Muscle of back (tissue), 11 donors: ENCODE results near the gene MED27. TPM values are rescaled to one million over a fixed set of nuclear protein-coding genes. Genes with fewer than 3 reads are reported as not detected.

Experiments
- DNase-seq, 3 donors: peaks; one replicate each; pipeline versions ENCODE4 v3.0.0 to v3.0.0-alpha.2; 2013
- polyA plus RNA-seq, 10 donors: library from polyadenylated mRNA; unstranded; fragments of 120-200 nt; gene quantifications; one replicate each; pipeline ENCODE4 v1.2.1, GENCODE V29; 2013; ENCODE audit not compliant: insufficient read length in 10 of 10

Gene MED27
- polyA plus RNA-seq, 10 donors, result 11.1 to 15.3 (median 12.6) TPM

DNA sequence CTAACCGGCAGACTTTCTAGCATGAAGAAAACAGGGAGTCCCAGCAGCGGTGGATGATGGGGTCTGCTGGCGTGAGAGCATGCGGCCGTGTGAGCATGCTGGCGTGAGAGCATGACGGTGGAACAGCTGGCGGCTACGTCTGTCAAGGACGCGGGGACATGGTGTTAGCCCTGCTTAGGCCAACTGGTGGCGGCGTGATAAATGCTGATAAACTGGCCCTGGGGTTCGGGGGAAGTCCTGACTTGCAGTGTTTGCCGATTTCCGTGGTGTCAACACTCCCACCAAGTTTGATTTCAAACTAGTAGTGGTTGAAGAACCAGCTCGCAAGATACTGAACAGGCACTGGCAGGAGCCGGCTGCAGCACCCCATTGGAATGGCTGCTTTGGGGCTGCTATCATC lies 217.4 kb downstream of the MED27 start:
- DNase-seq, result no peak

DNA sequence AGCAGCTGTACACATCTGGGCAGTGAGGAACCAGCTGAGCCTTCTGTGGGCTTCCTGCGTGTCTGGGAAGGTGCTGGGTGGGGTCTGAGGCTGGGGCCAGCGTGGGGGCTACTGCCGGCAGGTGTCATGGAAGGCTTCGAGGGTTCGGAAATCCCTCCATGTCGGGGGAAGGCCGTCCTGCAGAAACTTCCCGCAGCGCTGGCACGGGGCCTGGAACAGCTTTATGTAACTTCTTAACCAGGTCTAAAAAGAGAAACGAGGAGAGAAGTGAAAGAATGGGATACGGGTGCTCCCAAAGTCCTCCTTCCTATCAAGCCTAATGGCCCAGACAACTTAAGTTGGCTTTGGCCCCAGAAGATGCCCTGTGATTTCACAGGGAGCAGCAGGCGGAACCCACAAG lies 219.2 kb downstream of the MED27 start:
- no peak for DNase-seq

- no peak for DNase-seq
These were observed 221.5 kb downstream of the MED27 start for GRCh38 chr9:131858147-131858546.

DNA sequence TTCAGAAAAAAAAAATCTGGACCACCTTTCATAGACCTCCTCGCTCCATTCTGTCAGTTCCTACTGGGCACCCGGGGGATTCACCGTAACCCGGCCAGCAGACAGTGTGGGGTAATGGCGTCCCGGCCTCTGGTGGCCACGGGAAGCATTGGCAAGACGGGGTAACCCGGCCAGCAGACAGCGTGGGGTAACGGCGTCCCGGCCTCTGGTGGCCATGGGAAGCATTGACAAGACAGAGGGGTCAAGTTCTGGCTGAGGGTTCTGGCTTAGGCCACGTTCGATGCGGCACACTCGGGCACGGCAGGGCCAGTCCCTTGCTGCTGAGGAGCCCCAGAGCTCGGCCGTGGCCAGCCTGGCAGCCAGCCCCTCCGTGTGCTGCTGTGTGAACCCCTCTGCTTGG lies 223.6 kb downstream of the MED27 start:
- no peak for DNase-seq

DNA sequence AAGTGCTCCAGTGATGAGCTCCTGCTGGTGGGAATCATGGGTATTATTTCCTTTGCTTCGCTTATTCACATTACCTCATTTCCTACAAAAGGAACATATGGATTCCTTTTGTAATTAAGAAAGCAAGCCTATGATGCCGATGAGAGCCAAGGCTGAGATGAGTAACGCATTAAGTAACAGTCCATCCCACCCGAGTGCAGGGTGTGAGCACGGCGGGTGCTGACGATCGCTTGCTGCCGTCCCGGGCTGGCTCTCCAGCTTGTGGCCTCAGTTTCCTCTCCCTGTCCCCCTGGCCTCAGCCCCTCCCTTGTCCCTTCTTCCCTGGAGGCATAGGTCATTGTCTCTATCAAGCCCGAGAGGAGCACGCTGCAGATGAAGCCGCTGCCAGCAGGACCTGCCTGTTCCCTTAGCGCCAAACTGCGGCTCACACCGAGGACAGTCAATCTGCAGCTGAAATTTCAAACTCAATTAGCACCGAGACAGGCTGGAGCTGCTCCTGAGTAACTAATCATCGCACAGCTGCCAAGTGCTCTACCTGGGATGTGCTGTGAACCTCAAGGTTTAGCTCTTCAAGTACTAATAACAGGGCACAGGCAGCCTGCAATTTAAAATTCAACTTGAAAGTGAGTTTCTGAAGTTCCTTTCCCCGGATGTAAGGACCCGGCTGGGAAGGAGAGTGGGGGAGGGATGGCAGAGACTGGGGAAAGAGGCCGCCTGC lies 224.6 kb downstream of the MED27 start:
- DNase-seq, result peak in 1 of 3 donors; percentile 53

DNA sequence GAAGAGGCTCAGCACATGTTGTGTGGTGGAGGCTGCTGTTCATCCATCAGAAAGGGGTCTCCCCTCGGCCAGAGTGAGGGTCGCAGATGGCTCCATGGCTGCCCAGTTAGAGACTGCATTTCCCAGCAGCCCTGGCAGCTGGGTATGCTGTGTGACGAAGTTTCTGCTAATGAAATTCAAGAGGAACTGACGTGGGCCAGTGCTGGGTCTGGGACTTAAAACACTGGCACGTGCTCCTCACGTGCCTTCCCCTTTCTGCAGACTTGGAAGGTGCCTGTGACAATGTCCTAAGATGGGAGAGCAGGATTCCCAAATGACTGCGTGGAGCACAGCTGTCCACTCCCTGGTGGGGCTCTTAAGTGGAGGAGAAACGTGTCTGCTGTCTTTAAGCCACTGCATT lies 225.3 kb downstream of the MED27 start:
- DNase-seq, result peak in 2 of 3 donors; percentile 36 to 65

- DNase-seq, result no peak
These were observed 226.2 kb downstream of the MED27 start for GRCh38 chr9:131853434-131853833.

- DNase-seq, result peak in 1 of 3 donors; percentile 18
These were observed 228.3 kb downstream of the MED27 start for GRCh38 chr9:131851414-131851813.

DNA sequence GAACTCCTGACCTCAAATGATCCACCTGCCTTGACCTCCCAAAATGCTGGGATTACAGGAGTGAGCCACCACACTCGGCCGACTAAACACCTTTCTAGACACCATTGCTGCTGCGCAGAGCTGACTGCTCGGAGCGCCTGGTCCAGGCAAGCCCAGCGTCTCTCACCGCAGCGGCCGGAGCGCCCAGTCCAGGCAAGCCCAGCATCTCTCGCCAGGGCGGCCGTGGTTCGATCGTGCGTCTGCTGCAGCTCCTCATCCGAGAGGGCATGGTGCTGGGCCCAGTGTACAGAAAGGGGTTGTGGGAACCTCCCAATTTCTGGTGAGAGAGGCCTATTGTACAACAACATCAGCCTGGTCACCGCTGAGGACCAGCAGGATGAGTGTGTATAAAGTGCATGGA lies 230.3 kb downstream of the MED27 start:
- no peak for DNase-seq

GRCh38 chr9:131848570-131849160 lies 231.0 kb downstream of the MED27 start:
- DNase-seq, result no peak

GRCh38 chr9:131847665-131848354 lies 231.9 kb downstream of the MED27 start:
- no peak for DNase-seq

GRCh38 chr9:131845305-131846298 lies 234.1 kb downstream of the MED27 start:
- DNase-seq, result no peak

DNA sequence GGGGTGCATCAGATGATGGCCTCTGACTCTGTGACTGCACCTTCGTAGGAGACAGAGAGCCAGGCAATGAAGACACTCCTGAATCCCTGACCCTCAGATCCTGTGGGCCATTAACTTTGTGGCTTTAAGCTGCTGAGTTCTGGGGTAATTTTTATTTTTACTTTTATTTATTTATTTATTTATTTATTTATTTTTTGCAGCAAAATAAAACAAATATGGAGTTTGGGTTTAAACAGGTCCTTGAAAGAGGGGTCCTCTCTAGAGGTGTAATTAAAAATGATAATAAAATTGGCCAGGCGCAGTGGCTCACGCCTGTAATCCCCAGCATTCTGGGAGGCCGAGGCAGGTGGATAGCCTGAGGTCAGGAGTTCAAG lies 234.9 kb downstream of the MED27 start:
- DNase-seq, result no peak

- no peak for DNase-seq
These were observed 235.5 kb downstream of the MED27 start for GRCh38 chr9:131843989-131844744.

DNA sequence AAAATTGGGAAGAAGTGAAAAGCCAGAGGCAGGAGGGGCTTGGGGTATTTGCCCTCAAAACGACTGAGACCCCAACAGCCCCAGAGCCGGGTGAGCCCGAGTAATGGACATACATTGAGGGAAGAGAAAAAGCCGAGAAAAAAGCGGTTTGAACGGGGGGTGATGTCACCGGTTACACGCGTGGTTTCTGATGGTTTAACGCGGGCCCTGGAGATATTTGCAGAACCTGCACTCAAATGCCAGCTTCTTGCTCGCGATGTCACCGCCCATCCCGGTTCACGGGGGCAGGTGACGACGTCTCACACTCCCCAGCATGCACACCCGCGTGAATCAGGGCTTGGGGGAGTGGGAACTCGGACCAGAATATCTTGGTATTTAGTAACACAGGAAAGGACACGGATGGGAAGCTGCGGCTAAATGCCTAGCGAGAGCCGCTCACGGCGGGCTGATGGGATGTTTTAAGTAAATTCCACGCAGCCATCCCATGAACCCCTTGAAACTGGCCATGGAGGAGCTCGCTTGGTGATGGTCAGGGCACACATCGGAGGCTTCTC lies 237.8 kb downstream of the MED27 start:
- DNase-seq, result no peak

GRCh38 chr9:131840751-131841702 lies 238.6 kb downstream of the MED27 start:
- no peak for DNase-seq

- DNase-seq, result no peak
These were observed 239.4 kb downstream of the MED27 start for GRCh38 chr9:131840220-131840619.

- peak in 1 of 3 donors; percentile 23 for DNase-seq
These were observed 240.2 kb downstream of the MED27 start for GRCh38 chr9:131839281-131840084.
